Ecto neural progenitor cell (in vitro differentiated cells): ENCODE results near the gene PAX7.

Source experiments
- DNase-seq: peaks from one replicate; pipeline ENCODE4 v3.0.0-alpha.2; 2018; ENCODE audit warnings: low spot score

PAX7 gene

DNA sequence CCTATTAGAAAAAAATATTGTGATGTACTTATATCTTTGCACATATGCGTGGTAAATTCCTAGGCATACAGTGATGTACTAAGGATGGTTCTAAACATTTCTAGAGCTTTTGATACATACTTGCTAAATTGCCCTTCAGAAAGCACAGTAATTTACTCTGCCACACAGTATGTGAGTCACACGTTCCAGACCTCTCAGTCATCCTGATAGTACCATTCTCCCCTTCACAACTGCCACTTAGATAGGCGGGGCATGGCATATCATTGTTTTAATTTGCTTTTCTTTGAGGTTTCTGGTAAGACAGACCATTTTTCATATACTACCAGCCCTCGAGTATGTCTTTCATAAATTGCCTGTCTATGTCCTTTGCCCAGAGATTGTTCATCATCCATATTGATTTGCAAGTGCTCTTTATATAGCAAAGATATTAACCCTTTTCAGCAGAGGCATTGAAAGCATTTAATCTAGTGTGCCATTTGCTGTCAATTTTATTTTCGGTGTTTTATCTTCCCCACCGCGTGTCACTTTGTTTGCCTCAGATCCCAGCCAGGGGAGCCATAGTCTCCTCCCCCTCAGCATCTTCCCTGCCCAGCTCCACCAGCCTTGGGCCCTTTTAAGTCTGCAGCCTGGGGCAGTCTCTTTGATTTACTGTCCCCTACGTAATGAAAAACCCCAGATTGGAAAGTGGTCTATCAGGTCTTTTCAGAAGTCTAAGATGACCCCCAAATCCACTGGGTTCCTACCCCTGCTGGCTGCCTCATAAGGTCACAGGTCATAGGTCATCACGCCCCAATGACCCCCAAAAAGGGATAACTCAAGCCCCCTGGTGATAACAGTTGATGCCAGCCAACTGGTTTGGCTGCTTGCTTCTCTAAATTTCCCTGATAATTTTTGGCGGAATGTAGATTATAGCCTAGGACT, 11.8 kb upstream of the PAX7 start:
- DNase-seq: no peak

- DNase-seq: no peak
Measured at GRCh38 chr1:18619467-18619835, 11.2 kb upstream of the PAX7 start.

GRCh38 chr1:18628511-18628910, 2.1 kb upstream of the PAX7 start:
- DNase-seq: peak; percentile 50

DNA sequence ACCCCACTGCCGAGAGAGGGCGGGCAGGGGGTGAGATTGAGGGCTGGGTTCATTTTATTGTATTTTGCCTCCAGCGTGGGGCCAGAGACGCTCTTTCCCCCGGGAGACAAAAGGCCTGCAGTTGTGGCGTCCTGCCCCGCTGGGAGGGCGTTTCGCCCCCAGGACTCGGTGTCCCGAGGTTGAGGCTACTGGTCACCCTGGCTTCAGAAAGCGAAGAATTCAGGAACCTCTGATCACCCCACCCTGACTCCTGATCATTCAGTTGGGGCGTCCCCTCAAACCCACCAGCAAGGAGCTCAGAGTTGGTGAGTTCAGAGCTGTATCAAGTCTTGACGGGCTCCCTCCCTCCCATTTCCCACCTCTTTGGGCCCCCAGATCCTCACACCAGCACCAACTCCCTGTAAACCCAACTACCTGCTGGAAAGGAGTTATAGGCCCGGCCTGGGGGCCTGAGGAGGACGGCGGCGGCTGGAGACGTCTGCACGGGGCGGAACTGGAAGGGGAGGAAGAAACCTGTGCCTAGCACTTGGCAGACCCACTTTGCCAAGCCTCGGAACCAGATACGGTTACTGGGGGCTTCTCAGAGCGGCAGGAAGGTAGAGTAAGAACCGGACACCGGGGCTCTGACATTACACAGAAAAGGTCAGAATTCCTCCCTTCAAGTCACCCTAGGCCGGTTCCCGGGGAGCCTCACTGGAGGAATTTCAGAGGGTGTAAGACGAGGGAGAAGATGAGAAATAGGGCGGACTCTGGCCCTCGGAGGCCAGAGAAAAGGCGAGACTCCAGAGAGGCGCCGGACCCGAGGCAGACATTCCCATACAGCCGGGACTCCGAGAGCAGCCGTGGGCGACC, 761 bp upstream of the PAX7 start:
- DNase-seq: no peak

- peak; percentile 74 for DNase-seq
Measured at GRCh38 chr1:18631496-18632217, 1.0 kb downstream of the PAX7 start.

DNA sequence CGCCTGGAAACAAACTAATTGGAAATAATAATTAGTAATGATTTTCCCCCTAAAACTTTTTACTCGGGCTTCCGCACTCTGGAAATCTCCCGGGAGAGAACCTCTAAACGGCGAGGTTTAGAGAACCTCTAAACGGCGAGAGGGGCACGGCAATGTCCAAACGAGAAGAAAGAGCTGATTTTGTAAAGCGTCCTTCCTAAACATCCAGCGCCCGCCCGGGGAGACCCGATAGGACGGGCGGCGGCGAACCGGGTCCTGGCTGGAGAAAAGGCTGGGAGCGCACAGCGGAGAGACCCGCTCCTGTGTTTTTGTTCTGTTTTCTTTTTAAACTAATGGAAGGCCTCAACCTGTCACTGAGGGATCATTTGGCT, 1.6 kb downstream of the PAX7 start:
- DNase-seq: no peak

DNA sequence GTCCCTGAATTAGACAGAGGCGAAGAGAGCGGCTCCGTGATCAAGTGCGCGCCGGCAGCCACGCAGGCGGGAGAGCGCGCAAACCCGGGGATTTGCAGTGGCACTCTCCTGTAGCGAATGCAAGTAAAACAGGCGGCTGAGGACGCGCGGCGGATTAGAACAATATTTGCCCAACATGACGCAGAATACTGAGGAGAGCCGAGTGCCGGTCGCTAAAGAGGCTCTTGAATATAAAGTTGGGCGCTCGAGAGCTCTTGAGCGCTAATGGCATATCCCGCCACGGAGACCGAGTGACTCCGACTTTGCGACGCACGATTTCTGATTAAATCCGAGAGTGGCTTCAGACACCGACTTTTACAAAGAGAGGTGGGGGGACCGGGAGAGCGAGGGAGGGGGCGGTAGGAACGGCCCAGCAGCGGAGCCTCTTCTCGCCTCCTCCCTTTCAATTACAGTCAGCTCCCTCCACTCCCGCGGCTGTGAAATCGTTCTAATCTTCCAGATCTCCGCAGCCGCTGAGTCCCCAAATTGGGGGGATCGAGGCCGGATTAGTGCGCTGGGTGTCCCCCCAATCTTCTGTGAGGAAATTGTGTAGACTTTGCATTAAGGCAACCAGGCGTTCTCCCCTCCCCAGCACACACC, 2.3 kb downstream of the PAX7 start:
- DNase-seq: peak; percentile 73

DNA sequence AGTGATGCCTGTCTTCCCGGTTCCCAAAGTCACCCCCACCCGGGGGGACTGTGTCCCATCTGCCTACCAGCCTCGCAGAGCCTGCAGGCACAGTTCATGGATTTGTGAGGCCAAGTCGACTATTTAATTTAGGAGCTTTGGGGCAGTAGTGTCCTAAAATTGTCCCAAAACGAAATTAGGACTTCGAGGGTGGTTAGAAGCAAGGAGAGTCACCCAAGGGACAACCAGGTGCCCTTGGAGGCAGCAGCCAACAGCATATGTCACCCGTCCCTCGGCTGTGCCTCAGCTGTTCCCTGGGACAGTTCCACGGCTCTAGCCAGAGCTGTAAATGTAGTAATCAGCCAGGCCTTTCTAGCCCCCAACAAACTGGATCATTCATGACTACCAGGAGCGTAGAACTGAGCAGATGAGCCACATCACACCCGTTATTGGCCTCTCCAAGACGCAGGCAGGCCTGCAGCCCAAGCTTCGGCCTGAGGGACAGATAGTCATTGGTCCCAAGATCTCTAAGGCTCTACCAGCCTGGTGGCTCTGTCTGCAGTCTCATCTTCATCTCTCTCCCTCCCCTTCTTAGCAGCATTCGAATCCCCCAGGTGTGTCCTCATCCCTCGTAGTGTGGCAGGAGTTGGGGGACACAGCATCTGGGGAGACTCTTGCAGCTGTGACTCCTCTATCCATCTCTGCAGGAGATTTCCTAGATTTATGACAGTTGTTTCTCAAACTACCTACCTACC, 2.9 kb downstream of the PAX7 start:
- no peak for DNase-seq

DNA sequence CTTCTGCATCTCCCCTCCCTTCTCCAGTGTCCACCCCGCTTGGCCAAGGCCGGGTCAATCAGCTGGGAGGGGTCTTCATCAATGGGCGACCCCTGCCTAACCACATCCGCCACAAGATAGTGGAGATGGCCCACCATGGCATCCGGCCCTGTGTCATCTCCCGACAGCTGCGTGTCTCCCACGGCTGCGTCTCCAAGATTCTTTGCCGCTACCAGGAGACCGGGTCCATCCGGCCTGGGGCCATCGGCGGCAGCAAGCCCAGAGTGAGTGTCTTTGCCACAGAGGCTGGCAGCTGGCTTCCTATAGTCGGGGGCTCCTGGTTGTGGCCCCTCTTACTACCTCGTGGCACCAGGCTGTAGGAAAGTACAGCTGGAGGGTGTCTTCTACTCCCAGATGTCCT, 3.6 kb downstream of the PAX7 start:
- DNase-seq: no peak

- no peak for DNase-seq
Measured at GRCh38 chr1:18635070-18635577, 4.5 kb downstream of the PAX7 start.

DNA sequence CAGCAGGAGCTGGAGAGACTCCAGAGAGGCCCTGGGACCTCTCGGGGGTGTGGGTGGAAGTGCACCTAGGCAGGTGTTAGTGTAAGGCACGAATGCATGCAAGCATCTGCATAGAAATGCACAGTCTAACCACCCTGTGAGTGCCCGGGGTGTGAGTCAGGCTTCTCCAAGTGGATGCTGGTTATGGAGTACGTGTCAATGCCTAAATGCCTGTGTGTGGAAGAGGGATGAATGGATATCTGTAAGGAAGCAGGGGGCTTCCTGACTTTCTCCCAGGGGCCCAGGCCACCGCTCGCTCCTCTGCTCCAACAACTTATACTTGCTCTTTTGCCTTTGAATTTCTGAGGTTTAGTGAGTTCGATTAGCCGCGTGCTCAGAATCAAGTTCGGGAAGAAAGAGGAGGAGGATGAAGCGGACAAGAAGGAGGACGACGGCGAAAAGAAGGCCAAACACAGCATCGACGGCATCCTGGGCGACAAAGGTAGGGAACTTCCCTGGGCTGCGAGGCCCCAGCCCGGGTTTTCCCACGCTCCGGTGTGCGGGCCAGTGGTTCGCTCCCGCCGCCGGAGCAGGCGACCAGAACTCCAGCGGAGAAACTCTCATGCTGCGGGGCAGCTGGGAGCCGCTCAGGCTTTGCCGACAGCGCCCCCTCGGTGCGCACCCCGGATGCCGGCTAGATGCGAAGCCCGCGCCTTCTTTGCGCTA, 5.4 kb downstream of the PAX7 start:
- DNase-seq: peak; percentile 80

DNA sequence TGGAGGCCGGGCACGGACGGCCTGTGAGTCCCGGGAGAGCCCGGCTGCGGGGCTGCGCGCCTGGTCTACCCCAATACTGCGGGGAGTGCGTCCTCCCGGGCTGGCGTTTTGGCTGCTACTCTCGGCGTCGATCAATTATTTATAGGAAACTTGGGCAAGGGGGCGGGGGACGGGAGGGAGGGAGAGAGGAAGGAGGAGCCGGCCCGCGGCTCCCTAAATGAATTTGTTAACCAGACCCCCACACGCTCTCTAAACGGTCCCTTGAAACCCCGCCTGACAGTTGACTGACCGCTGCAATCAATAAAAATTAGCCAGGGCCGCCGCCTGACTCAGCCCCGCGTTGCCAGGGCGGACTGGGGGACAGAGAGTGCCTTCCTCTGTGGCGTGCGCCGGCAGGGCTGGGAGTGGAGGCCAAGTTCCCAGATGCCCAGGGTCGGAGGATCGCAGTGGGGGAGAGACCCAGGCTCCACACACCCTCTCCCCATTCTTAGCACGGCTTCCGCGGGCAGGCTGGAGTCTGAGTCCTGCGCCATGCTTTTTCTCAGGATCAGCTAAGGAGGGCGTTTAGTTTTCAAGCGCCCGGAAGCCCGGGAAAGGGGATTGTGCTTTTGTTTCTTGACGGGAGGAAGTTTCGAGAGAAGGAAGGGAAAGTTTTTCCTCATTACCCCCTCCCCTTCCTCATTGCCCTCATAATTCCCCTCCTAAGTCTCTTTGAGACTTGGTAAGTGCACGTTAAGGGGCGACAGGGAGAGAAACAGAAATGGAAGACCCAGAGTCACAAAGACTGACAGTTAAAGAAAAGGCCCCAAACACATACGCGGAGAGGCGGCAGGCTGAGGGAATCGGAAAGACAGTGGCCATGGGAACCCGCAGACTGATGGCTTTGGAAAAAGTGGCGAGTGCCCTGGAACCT, 6.2 kb downstream of the PAX7 start:
- no peak for DNase-seq

- no peak for DNase-seq
Measured at GRCh38 chr1:18637511-18637960, 6.9 kb downstream of the PAX7 start.

DNA sequence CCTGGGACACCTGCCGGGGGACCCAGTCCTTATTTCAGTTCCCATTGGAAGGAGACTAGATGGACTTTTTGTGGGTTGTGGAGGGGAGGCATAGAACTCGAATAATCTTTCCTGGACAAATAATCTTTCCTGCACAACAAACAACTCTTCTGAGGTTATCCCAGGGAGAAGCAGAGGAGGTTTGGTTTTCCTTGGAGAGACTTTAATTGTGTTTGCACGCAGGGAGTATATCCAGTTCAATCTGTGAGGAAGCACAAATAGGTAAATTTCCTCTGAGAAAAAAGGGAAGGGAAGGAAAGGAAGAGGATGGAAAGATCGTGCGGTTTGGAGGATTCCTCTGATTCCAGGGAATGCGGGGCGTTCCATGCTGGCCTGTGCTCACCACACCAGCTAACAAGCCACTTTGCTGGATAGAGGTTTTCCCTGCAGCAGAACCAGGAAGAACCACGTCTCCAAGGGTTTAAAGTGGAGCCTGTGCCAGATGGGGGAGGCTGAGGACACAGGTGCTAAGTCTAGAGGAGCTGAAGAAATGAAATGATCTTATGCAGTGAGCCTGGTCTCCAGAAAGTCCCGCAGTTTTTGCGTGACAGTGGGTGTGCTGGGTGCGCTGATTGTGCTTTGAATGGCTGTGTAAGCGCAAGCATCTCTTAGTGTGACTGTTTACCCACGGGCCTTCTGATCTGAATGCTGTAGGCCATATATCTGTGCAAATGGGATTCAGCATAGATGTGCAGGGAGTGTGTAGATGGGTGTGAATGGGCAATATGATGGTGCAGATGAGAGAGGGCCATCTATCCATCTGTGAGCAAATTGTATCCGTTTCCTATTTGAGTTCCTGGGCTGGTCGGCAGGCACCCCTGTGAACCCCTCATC, 7.6 kb downstream of the PAX7 start:
- DNase-seq: no peak

GRCh38 chr1:18638835-18639364, 8.3 kb downstream of the PAX7 start:
- no peak for DNase-seq

GRCh38 chr1:18639368-18640055, 8.9 kb downstream of the PAX7 start:
- DNase-seq: no peak

DNA sequence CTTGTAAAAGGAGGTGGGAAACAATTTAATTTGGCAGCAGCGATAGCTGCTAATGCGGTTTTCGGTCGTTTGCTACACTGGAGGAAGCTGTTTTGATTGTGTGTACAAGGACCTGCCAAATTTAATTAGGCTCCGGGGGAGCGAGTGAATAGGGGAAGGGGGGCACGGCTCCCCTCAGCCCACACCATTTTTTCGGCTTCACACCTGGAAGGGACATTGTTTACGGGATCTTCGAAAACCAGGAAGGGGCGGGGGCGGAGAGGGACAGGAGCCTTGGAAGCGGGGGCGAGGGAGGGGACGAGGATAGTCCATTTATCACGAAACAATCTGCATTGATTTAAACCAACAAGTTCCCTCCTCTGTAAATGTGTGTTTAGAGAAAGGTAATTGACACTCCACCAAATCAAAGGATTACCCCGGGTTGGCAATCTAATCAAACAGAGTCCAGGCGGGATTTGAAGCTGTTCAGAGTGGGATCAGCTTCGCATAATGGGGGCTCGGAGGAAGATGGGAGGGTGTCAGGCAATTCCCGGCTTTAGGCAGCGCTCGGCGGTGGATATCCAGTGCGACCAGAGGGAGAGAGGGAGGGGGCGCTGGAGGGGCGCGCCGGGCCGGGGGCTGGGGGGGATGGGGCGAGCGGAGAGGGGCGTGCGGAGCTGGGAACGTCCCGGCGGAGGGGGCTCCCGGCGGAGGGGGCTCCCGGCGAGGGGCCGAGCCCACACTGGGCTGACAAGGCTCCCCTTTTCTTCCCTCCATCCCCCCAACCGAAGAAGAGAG, 9.8 kb downstream of the PAX7 start:
- peak; percentile 71 for DNase-seq
